Superior temporal gyrus (tissue), 1 donor: ENCODE results near the gene MICAL2.
A peak's percentile ranks its signal among the peaks of the same experiment; 100 is the strongest.

ENCODE experiments used
- DNase-seq: peaks from one replicate; pipeline ENCODE4 v3.0.0-alpha.2; 2016; ENCODE audit errors: extremely low spot score

MICAL2 gene

GRCh38 chr11:12154871-12155668 lies 44.7 kb downstream of the MICAL2 start:
- DNase-seq: no peak

GRCh38 chr11:12155696-12156095 lies 45.3 kb downstream of the MICAL2 start:
- DNase-seq: no peak

GRCh38 chr11:12156301-12157140 lies 46.1 kb downstream of the MICAL2 start:
- no peak for DNase-seq

- DNase-seq: peak; percentile 64
These were observed 46.9 kb downstream of the MICAL2 start for GRCh38 chr11:12157241-12157661.

GRCh38 chr11:12158909-12159308 lies 48.5 kb downstream of the MICAL2 start:
- DNase-seq: no peak

GRCh38 chr11:12159351-12160099 lies 49.1 kb downstream of the MICAL2 start:
- peak; percentile 82 for DNase-seq

GRCh38 chr11:12160231-12160630 lies 49.8 kb downstream of the MICAL2 start:
- no peak for DNase-seq

- no peak for DNase-seq
These were observed 50.3 kb downstream of the MICAL2 start for GRCh38 chr11:12160680-12161079.

- no peak for DNase-seq
These were observed 50.7 kb downstream of the MICAL2 start for GRCh38 chr11:12161137-12161536.

- no peak for DNase-seq
These were observed 51.4 kb downstream of the MICAL2 start for GRCh38 chr11:12161603-12162350.

- no peak for DNase-seq
These were observed 52.3 kb downstream of the MICAL2 start for GRCh38 chr11:12162652-12163051.

GRCh38 chr11:12163181-12163941 lies 53.0 kb downstream of the MICAL2 start:
- DNase-seq: no peak

- peak; percentile 67 for DNase-seq
These were observed 53.9 kb downstream of the MICAL2 start for GRCh38 chr11:12164061-12165014.

- no peak for DNase-seq
These were observed 55.0 kb downstream of the MICAL2 start for GRCh38 chr11:12165237-12165875.

GRCh38 chr11:12166299-12167060 lies 56.1 kb downstream of the MICAL2 start:
- DNase-seq: no peak

- no peak for DNase-seq
These were observed 56.9 kb downstream of the MICAL2 start for GRCh38 chr11:12167061-12168000.

- DNase-seq: no peak
These were observed 57.7 kb downstream of the MICAL2 start for GRCh38 chr11:12168114-12168513.
